Right renal cortex interstitium (tissue), 3 donors: Measurements from ENCODE around the gene C11orf91. TPM values are rescaled to one million over a fixed set of nuclear protein-coding genes. Genes with fewer than 3 reads are reported as not detected.
"Not testable (repeated sequence)": the region's sequence is repeated elsewhere in the genome, so short reads cannot be mapped to it uniquely, and the experiment has no call there.

Experiments
- DNase-seq, 3 donors: peaks; one replicate each; pipeline ENCODE4 v3.0.0-alpha.2; 2013; ENCODE audit warnings: low read depth in 3 of 3, low spot score in 2 of 3
- polyA plus RNA-seq, 3 donors: library from polyadenylated mRNA; unstranded; fragments of 120-200 nt; gene quantifications; one replicate each; pipeline ENCODE4 v1.2.1, GENCODE V29; 2013; ENCODE audit not compliant: insufficient read length in 3 of 3

The C11orf91 gene
- polyA plus RNA-seq, 3 donors = not detected

- DNase-seq = no peak
Measured at GRCh38 chr11:33722590-33723234, 22.1 kb upstream of the C11orf91 start.

- DNase-seq = no peak
Measured at GRCh38 chr11:33721984-33722383, 21.4 kb upstream of the C11orf91 start.

GRCh38 chr11:33721426-33721825 lies 20.8 kb upstream of the C11orf91 start:
- DNase-seq = no peak

GRCh38 chr11:33719587-33719986 lies 19.0 kb upstream of the C11orf91 start:
- no peak for DNase-seq

GRCh38 chr11:33718440-33718839 lies 17.8 kb upstream of the C11orf91 start:
- no peak for DNase-seq

- no peak for DNase-seq
Measured at GRCh38 chr11:33716243-33716642, 15.6 kb upstream of the C11orf91 start.

- no peak for DNase-seq
Measured at GRCh38 chr11:33713856-33714398, 13.3 kb upstream of the C11orf91 start.

GRCh38 chr11:33713151-33713855 lies 12.7 kb upstream of the C11orf91 start:
- no peak for DNase-seq

GRCh38 chr11:33712436-33712835 lies 11.8 kb upstream of the C11orf91 start:
- no peak for DNase-seq

- DNase-seq = no peak
Measured at GRCh38 chr11:33709466-33709865, 8.8 kb upstream of the C11orf91 start.

GRCh38 chr11:33708985-33709384 lies 8.4 kb upstream of the C11orf91 start:
- DNase-seq = no peak

- DNase-seq = not testable (repeated sequence)
Measured at GRCh38 chr11:33707831-33708230, 7.2 kb upstream of the C11orf91 start.

- DNase-seq = no peak
Measured at GRCh38 chr11:33706966-33707365, 6.3 kb upstream of the C11orf91 start.

- no peak for DNase-seq
Measured at GRCh38 chr11:33706546-33706945, 5.9 kb upstream of the C11orf91 start.

- no peak for DNase-seq
Measured at GRCh38 chr11:33704240-33705002, 3.8 kb upstream of the C11orf91 start.

GRCh38 chr11:33703788-33704187 lies 3.2 kb upstream of the C11orf91 start:
- no peak for DNase-seq

- no peak for DNase-seq
Measured at GRCh38 chr11:33703234-33703633, 2.6 kb upstream of the C11orf91 start.

GRCh38 chr11:33701302-33702230 lies 940 bp upstream of the C11orf91 start:
- peak in 1 of 3 donors; percentile 27 for DNase-seq

GRCh38 chr11:33700063-33700501 lies 544 bp downstream of the C11orf91 start:
- no peak for DNase-seq

- DNase-seq = no peak
Measured at GRCh38 chr11:33699515-33700062, 1.0 kb downstream of the C11orf91 start.
